Left ventricle myocardium inferior (tissue), 1 donor: ENCODE measurements around the gene ZNF154. TPM values are rescaled to one million over a fixed set of nuclear protein-coding genes. Genes with fewer than 3 reads are reported as not detected.
A peak's percentile ranks its signal among the peaks of the same experiment; 100 is the strongest.

Experiments
- DNase-seq: peaks from one replicate; pipeline ENCODE4 v3.0.0-alpha.2; 2020
- H3K27ac ChIP-seq: fragments of 200-600 bp; replicated peaks from 2 replicates; pipeline ENCODE4 v1.8.0; 2021
- H3K27me3 ChIP-seq: fragments of 200-600 bp; 2 replicates; pipeline ENCODE4 v1.8.0; 2021; ENCODE audit warnings: low read depth
- H3K36me3 ChIP-seq: fragments of 200-600 bp; 2 replicates; pipeline ENCODE4 v1.8.0; 2021
- H3K4me1 ChIP-seq: fragments of 200-600 bp; 2 replicates; pipeline ENCODE4 v1.8.0; 2021
- H3K4me3 ChIP-seq: fragments of 200-600 bp; 2 replicates; pipeline ENCODE4 v1.8.0; 2021; ENCODE audit warnings: mild to moderate bottlenecking, moderate library complexity
- H3K9me3 ChIP-seq: fragments of 200-600 bp; replicated peaks from 2 replicates; pipeline ENCODE4 v1.8.0; 2021
- CTCF ChIP-seq: fragments of 200-600 bp; IDR thresholded peaks from 2 replicates; pipeline ENCODE4 v1.8.0; 2021; ENCODE audit warnings: antibody characterized with exemption, mild to moderate bottlenecking, borderline replicate concordance
- intact Hi-C: fragments of 100-400 bp; cut with micrococcal nuclease; formaldehyde crosslinking; loops from one replicate; pipeline ENCODE4 v1.11.0; 2022
- total RNA-seq: library from RNA; stranded (reverse); fragmentation: NEBNext Ultra II Directional; extraction: Animal tissue kit (Norgen Biotek cat#: 25700); gene quantifications from one replicate; pipeline ENCODE4 v1.2.1, GENCODE V29; 2021
- donor health status: DM: no; HTN: yes; CAD: no; lungs with severe emphysema.

The ZNF154 gene
- total RNA-seq, 1 donor from 2014 or later: 4.8 TPM

- Histone ChIP-seq H3K36me3 (peaks cover 70% of the 10 kb centered on the region), H3K27me3 (no peaks in the 10 kb centered on the region), H3K9me3 (peaks cover 100% of the 10 kb centered on the region), H3K27ac (no peak overlapping the region), H3K4me1 (peaks cover 6% of the 10 kb centered on the region), H3K4me3 (no peak overlapping the region)
- intact Hi-C loops: no loop called here
- DNase-seq: no peak
- no peak for TF ChIP-seq CTCF
Measured at GRCh38 chr19:57719424-57719823, 10.4 kb upstream of the ZNF154 start.

GRCh38 chr19:57712222-57712621 lies 3.2 kb upstream of the ZNF154 start:
- peaks cover 98% of the 10 kb centered on the region for H3K9me3 ChIP-seq
- H3K27me3 ChIP-seq: no peaks in the 10 kb centered on the region
- H3K36me3 ChIP-seq: peaks cover 27% of the 10 kb centered on the region
- no peak for TF ChIP-seq CTCF
- H3K4me1 ChIP-seq: peaks cover 34% of the 10 kb centered on the region
- intact Hi-C loops: no loop called here
- H3K4me3 ChIP-seq: no peak overlapping the region
- no peak overlapping the region for H3K27ac ChIP-seq
- DNase-seq: no peak

GRCh38 chr19:57709616-57710015 lies 612 bp upstream of the ZNF154 start:
- no peak for DNase-seq
- Histone ChIP-seq H3K27ac (peak overlapping the region; percentile 90), H3K27me3 (no peaks in the 10 kb centered on the region), H3K4me3 (peak overlapping the region; percentile 80), H3K4me1 (peaks cover 47% of the 10 kb centered on the region), H3K9me3 (peaks cover 98% of the 10 kb centered on the region), H3K36me3 (peaks cover 31% of the 10 kb centered on the region)
- intact Hi-C loops: no loop called here
- TF ChIP-seq CTCF: no peak

- intact Hi-C loops: no loop called here
- H3K9me3 ChIP-seq: peaks cover 100% of the 10 kb centered on the region
- no peak for DNase-seq
- TF ChIP-seq CTCF: no peak
- H3K4me1 ChIP-seq: peaks cover 56% of the 10 kb centered on the region
- H3K4me3 ChIP-seq: no peak overlapping the region
- peaks cover 51% of the 10 kb centered on the region for H3K36me3 ChIP-seq
- no peak overlapping the region for H3K27ac ChIP-seq
- no peaks in the 10 kb centered on the region for H3K27me3 ChIP-seq
Measured at GRCh38 chr19:57706346-57706745, 2.7 kb downstream of the ZNF154 start.

GRCh38 chr19:57701625-57702024 lies 7.4 kb downstream of the ZNF154 start:
- no peak for DNase-seq
- H3K4me1 ChIP-seq: peaks cover 33% of the 10 kb centered on the region
- H3K36me3 ChIP-seq: peaks cover 91% of the 10 kb centered on the region
- intact Hi-C loops: no loop called here
- TF ChIP-seq CTCF: no peak
- H3K27me3 ChIP-seq: no peaks in the 10 kb centered on the region
- peaks cover 100% of the 10 kb centered on the region for H3K9me3 ChIP-seq
- no peak overlapping the region for H3K4me3 ChIP-seq
- no peak overlapping the region for H3K27ac ChIP-seq

GRCh38 chr19:57689750-57690149 lies 19.3 kb downstream of the ZNF154 start:
- Histone ChIP-seq H3K4me3 (no peak overlapping the region), H3K4me1 (no peaks in the 10 kb centered on the region), H3K36me3 (peaks cover 56% of the 10 kb centered on the region), H3K27me3 (no peaks in the 10 kb centered on the region), H3K27ac (no peak overlapping the region), H3K9me3 (peaks cover 100% of the 10 kb centered on the region)
- TF ChIP-seq CTCF: no peak
- no peak for DNase-seq
- intact Hi-C loops: no loop called here
